ENCODE measurements around the gene RNF167.

DNA sequence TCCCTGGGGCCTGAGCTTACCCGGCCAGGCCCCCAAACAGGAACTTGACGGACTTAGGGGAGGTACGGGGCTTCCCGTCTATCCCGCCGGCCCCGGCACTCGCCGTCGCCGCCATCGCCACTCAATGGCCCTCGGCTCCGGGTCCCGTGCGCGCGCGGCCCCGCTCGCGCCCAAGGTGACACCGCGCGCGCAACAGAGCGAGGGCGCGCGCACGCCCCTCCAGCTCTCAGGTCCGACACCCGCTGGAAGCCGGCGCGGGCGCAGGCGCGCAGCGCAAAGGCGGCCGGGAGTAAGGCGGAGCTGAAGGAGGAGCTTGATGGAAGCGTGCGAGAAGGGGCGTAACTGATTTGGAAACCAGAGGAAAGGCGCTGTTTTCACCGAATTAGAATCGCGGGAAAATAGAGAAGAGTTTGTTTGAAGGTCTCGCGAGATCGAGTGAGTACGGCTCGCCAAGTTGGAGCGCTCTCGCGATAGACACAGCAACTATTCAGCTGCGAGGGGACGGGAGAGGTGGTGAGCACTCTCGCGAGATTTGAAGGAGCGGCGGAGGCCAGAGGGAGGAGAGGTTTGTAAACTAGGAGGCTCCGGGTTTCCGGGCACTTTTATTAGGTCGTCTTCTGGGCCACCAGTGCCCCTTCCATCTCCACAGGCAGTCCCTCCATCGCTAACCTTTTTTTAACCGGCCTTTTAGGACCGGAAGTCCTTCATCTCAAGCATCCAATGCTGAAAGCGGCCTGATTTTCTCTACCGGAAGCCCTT lies at the start of gene RNF167, which contains the start of gene SLC25A11:
- TF ChIP-seq, protein P1, sequence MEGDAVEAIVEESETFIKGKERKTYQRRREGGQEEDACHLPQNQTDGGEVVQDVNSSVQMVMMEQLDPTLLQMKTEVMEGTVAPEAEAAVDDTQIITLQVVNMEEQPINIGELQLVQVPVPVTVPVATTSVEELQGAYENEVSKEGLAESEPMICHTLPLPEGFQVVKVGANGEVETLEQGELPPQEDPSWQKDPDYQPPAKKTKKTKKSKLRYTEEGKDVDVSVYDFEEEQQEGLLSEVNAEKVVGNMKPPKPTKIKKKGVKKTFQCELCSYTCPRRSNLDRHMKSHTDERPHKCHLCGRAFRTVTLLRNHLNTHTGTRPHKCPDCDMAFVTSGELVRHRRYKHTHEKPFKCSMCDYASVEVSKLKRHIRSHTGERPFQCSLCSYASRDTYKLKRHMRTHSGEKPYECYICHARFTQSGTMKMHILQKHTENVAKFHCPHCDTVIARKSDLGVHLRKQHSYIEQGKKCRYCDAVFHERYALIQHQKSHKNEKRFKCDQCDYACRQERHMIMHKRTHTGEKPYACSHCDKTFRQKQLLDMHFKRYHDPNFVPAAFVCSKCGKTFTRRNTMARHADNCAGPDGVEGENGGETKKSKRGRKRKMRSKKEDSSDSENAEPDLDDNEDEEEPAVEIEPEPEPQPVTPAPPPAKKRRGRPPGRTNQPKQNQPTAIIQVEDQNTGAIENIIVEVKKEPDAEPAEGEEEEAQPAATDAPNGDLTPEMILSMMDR (IDR thresholded peaks at IDR 0.05), result no peak
- peak; percentile 3 for TF ChIP-seq POLR2A (IDR thresholded peaks at IDR 0.05)

All from ovary (tissue), 3 donors.